GM10248 (cell line): ENCODE measurements around the gene PTGDR2.

ENCODE experiments used
- CTCF ChIA-PET: fragments of 300-600 bp; sonication (Branson Sonifier 250); formaldehyde crosslinking; extraction: SDS; loops from one replicate; lab custom pipeline; 2021; ENCODE audit warnings: antibody characterized with exemption; lab: Yijun Ruan, JAX
- POLR2A ChIA-PET: fragments of 350-650 bp; sonication (Branson Sonifier 250); formaldehyde crosslinking; extraction: SDS; loops from one replicate; lab custom pipeline; 2020; ENCODE audit warnings: antibody characterized with exemption; lab: Yijun Ruan, JAX
- DNase-seq: peaks from one replicate; pipeline ENCODE4 v3.0.0; 2012; ENCODE audit errors: extremely low spot score
- CTCF ChIP-seq: IDR thresholded peaks from 2 replicates; pipeline ENCODE4 v1.5.1; 2012; ENCODE audit warnings: mild to moderate bottlenecking, low read depth; ENCODE audit errors: extremely low read depth, missing control alignments, control extremely low read depth

Gene PTGDR2

GRCh38 chr11:60875366-60876167 is 19.8 kb upstream of the PTGDR2 start:
- no peak for TF ChIP-seq CTCF
- ChIA-PET CTCF (interaction anchor here (0.8 to 5.1 kb wide), 6 partner anchors 9 to 23 kb away, joined by 3 to 24 read pairs (median 4); no protein-coding TSS in a partner anchor), POLR2A (interaction anchor here (0.6 kb wide), 1 partner anchor 29 kb away, joined by 3 read pairs; no protein-coding TSS in a partner anchor)
- no peak for DNase-seq

GRCh38 chr11:60874421-60875365 is 18.9 kb upstream of the PTGDR2 start:
- no peak for DNase-seq
- ChIA-PET CTCF (interaction anchor here (0.8 to 5.1 kb wide), 5 partner anchors 12 to 24 kb away, joined by 3 to 24 read pairs (median 3); no protein-coding TSS in a partner anchor), POLR2A (interaction anchor here (0.6 kb wide), 1 partner anchor 28 kb away, joined by 3 read pairs; no protein-coding TSS in a partner anchor)
- no peak for TF ChIP-seq CTCF

- CTCF ChIA-PET = interaction anchor here (1.4 kb wide), 1 partner anchor 14 kb away, joined by 3 read pairs; no protein-coding TSS in a partner anchor
- no peak for DNase-seq
- POLR2A ChIA-PET = no interaction called here
- no peak for TF ChIP-seq CTCF
Measured at GRCh38 chr11:60873533-60873932, 17.8 kb upstream of the PTGDR2 start.

- no peak for DNase-seq
- ChIA-PET POLR2A (no interaction called here), CTCF (interaction anchor here (1.0 to 1.9 kb wide), 3 partner anchors 17 to 51 kb away, joined by 3 to 6 read pairs (median 3); partner anchors contain the start of gene PTGDR2)
- no peak for TF ChIP-seq CTCF
Measured at GRCh38 chr11:60872961-60873524, 17.3 kb upstream of the PTGDR2 start.

GRCh38 chr11:60872124-60872960 is 16.6 kb upstream of the PTGDR2 start:
- CTCF ChIA-PET = interaction anchor here (1.0 to 2.4 kb wide), 7 partner anchors 15 to 315 kb away, joined by 3 to 19 read pairs (median 5); partner anchors contain the start of gene PTGDR2
- DNase-seq = no peak
- TF ChIP-seq CTCF = no peak
- POLR2A ChIA-PET = no interaction called here
